Measurements from ENCODE around the gene TLX2.

DNA sequence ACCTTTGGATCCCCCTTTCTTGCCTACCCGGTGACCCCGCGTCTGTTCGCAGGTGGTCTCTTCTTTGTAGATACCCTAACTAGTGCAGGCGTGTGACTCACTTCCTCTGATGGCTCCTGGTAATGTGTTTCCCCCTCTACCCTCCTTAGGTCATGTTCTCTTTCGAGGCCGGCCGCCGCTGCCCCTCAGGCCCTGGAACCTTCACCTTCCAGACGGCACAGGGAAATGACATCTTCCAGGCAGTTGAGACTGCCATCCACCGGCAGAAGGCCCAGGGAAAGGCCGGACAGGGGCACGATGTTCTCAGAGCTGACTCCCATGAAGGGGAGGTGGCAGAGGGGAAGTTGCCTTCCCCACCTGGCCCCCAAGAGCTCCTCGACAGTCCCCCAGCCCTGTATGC is 41.9 kb downstream of the TLX2 start:
- TF ChIP-seq, protein P1, sequence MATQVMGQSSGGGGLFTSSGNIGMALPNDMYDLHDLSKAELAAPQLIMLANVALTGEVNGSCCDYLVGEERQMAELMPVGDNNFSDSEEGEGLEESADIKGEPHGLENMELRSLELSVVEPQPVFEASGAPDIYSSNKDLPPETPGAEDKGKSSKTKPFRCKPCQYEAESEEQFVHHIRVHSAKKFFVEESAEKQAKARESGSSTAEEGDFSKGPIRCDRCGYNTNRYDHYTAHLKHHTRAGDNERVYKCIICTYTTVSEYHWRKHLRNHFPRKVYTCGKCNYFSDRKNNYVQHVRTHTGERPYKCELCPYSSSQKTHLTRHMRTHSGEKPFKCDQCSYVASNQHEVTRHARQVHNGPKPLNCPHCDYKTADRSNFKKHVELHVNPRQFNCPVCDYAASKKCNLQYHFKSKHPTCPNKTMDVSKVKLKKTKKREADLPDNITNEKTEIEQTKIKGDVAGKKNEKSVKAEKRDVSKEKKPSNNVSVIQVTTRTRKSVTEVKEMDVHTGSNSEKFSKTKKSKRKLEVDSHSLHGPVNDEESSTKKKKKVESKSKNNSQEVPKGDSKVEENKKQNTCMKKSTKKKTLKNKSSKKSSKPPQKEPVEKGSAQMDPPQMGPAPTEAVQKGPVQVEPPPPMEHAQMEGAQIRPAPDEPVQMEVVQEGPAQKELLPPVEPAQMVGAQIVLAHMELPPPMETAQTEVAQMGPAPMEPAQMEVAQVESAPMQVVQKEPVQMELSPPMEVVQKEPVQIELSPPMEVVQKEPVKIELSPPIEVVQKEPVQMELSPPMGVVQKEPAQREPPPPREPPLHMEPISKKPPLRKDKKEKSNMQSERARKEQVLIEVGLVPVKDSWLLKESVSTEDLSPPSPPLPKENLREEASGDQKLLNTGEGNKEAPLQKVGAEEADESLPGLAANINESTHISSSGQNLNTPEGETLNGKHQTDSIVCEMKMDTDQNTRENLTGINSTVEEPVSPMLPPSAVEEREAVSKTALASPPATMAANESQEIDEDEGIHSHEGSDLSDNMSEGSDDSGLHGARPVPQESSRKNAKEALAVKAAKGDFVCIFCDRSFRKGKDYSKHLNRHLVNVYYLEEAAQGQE (IDR thresholded peaks at IDR 0.05; ENCODE audit: unreplicated experiment) = no peak
- TF ChIP-seq, protein P2, sequence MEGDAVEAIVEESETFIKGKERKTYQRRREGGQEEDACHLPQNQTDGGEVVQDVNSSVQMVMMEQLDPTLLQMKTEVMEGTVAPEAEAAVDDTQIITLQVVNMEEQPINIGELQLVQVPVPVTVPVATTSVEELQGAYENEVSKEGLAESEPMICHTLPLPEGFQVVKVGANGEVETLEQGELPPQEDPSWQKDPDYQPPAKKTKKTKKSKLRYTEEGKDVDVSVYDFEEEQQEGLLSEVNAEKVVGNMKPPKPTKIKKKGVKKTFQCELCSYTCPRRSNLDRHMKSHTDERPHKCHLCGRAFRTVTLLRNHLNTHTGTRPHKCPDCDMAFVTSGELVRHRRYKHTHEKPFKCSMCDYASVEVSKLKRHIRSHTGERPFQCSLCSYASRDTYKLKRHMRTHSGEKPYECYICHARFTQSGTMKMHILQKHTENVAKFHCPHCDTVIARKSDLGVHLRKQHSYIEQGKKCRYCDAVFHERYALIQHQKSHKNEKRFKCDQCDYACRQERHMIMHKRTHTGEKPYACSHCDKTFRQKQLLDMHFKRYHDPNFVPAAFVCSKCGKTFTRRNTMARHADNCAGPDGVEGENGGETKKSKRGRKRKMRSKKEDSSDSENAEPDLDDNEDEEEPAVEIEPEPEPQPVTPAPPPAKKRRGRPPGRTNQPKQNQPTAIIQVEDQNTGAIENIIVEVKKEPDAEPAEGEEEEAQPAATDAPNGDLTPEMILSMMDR (conservative IDR thresholded peaks at IDR 0.05; ENCODE audit: low read depth in 2 of 2) = no peak
- no peak for TF ChIP-seq EZH2 (IDR thresholded peaks at IDR 0.05; ENCODE audit: low read depth, unreplicated experiment)
